SKM-1 (cell line): ENCODE measurements around the gene THOC2.
"Not testable (repeated sequence)": the region's sequence is repeated elsewhere in the genome, so short reads cannot be mapped to it uniquely, and the experiment has no call there.

ENCODE experiments used
- DNase-seq: peaks from one replicate; lab custom pipeline; 2025; ENCODE audit not compliant: unreplicated experiment; lab: John Stamatoyannopoulos, UW

THOC2 gene

GRCh38 chrX:123675154-123675553, 57.7 kb downstream of the THOC2 start:
- no peak for DNase-seq

GRCh38 chrX:123673813-123674212, 59.0 kb downstream of the THOC2 start:
- no peak for DNase-seq

- no peak for DNase-seq
These were observed 67.7 kb downstream of the THOC2 start for GRCh38 chrX:123665197-123665596.

DNA sequence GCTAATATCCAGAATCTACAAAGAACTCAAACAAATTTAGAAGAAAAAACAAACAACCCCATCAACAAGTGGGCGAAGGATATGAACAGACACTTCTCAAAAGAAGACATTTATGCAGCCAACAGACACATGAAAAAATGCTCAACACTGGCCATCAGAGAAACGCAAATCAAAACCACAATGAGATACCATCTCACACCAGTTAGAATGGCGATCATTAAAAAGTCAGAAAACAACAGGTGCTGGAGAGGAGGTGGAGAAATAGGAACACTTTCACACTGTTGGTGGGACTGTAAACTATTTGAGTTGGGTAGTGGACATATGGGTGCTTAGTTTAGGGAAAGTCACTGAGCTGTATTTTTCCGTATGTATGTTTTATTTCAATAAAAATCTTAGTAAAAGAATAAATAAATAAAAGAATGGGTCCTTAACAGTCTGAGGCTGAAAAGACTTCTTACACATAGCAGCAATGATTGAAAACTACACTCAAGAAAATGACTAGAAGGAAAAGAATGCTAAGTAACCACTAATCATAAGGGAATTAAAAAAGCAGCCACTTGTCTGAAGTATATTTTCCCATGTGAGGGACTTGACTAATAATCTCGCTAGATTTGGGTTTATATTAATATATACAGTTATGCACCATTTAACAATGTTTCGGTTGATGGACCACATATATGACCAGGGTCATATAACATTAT, 68.2 kb downstream of the THOC2 start:
- not testable (repeated sequence) for DNase-seq

DNA sequence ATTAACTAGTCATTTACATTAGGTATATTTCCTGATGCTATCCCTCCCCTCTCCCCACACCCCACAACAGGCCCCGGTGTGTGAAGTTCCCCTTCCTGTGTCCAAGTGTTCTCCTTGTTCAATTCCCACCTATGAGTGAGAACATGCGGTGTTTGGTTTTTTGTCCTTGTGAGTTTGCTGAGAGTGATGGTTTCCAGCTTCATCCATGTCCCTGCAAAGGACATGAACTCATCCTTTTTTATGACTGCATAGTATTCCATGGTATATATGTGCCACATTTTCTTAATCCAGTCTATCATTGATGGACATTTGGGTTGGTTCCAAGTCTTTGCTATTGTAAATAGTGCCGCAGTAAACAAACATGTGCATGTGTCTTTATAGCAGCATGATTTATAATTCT, 69.1 kb downstream of the THOC2 start:
- DNase-seq, result not testable (repeated sequence)

GRCh38 chrX:123656507-123656906, 76.3 kb downstream of the THOC2 start:
- DNase-seq, result not testable (repeated sequence)

DNA sequence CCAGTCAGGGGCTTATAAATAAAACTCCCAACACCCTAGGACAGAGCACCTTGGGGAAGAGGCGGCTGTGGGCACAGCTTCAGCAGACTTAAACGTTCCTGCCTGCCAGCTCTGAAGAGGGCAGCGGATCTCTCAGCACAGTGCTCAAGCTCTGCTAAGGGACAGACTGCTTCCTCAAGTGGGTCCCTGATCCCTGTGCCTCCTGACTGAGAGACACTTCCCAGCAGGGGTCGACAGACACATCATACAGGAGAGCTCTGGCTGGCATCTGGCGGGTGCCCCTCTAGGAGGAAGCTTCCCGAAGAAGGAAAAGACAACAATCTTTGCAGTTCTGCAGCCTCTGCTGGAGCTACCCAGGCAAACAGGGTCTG, 84.1 kb downstream of the THOC2 start:
- not testable (repeated sequence) for DNase-seq

- DNase-seq, result no peak
These were observed 84.6 kb downstream of the THOC2 start for GRCh38 chrX:123648028-123648810.

DNA sequence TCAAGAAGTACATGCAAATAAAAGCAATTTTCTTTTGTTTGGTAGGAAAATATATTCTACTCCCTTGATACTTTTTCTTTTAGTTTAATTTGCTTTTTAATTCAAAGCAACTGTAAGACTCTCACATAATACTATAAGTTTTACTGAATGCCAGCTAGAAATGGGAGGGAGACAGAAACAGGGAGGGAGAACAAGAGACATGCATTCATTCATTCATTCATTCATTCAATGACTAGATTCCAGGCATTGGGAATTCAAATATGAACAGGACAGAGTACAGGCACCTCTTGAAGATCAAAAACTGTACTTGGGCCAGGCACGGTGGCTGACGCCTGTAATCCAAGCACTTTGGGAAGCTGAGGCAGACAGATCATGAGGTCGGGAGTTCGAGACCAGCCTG, 85.6 kb downstream of the THOC2 start:
- no peak for DNase-seq

- DNase-seq, result no peak
These were observed 103.3 kb downstream of the THOC2 start for GRCh38 chrX:123629502-123629901.

- no peak for DNase-seq
These were observed 105.9 kb downstream of the THOC2 start for GRCh38 chrX:123626962-123627361.

GRCh38 chrX:123625952-123626351, 106.9 kb downstream of the THOC2 start:
- no peak for DNase-seq

- DNase-seq, result no peak
These were observed 107.4 kb downstream of the THOC2 start for GRCh38 chrX:123625477-123625876.

GRCh38 chrX:123617007-123617406, 115.8 kb downstream of the THOC2 start:
- DNase-seq, result no peak

DNA sequence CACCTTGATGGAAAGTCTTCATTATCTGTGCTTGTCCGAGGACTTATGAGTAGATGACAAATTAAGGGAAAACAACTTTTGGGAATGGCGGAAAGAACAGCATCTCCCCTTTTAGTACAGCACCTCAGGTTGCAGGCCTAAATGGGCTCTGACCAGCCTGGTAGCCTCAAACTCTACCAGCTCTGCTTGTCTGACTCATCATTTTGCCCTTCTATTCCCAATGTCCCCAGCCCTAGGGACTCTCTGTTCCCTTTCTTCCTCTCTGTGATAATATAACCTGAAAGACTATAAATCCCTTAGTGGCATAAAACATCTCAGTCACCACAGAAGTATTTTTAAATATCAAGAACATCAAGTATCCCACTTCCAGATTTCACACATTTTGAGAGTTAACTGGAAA, 121.9 kb downstream of the THOC2 start:
- no peak for DNase-seq

GRCh38 chrX:123607806-123608205, 125.0 kb downstream of the THOC2 start:
- no peak for DNase-seq

DNA sequence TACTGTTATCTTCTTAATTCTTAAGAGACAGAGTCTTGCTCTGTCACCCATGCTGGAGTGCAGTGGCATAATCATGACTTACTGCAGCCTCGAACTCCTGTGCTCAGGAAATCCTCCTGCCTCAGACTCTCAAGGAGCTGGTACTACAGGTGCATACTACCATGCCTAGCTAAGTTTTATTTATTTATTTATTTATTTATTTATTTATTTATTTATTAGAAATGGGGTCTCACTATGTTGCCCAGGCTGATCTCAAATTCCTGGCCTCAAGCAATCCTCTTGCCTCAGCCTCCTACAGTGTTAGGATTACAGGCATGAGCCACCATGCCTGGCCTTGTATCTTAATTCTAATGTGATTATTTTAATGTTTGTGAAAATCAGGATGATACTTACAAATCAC, 125.6 kb downstream of the THOC2 start:
- DNase-seq, result no peak

DNA sequence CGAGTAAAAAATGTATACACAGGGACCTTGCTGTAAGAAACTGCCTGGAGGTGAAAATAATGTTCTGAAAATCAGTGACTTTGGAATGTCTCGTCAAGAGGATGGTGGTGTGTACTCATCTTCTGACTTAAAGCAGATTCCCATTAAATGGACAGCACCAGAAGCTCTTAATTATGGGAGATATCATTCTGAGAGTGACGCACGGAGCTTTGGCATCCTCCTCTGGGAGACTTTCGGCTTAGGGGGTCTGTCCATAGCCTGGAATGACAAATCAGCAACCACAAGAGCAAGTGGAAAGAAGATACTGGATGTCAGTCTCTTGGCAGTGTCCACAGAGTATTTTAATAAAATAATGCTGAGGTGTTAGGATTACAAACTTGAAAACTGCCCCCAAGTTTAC, 129.4 kb downstream of the THOC2 start:
- DNase-seq, result no peak

- no peak for DNase-seq
These were observed 131.4 kb downstream of the THOC2 start for GRCh38 chrX:123601437-123601836.

DNA sequence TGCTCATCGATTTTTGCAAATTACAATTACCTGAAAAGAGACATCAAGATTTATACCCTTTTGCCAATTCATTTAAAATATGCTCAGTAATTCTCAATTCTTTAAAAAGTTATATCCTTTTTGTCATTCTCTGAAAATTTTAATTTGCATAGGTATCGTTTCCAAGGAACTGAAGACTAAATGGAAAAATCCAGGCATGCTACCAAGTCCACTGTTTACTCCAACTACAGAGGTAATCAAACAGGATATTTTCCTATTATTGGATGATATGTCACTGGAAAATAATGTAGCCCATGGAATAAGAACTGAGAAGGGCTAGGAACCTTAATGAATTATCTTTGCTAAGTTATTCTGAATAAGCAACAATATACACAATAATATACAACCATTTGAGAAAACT, 132.7 kb downstream of the THOC2 start:
- no peak for DNase-seq

GRCh38 chrX:123590842-123591486, 141.9 kb downstream of the THOC2 start:
- DNase-seq, result no peak

- DNase-seq, result no peak
These were observed 144.1 kb downstream of the THOC2 start for GRCh38 chrX:123588723-123589122.
